Stimulated activated memory B cell treated with anti-CD40 and anti-IgM and Interleukin-4, amounts not matched to agents 10 μg/mL and 1 μg/mL and 100 μg/mL, for 72 hours (primary cell): ENCODE measurements around the gene PDYN.

Source experiments
- ATAC-seq: fragments of 150-1000 bp; cut with Tn5 transposase; 2 replicates; pipeline ENCODE4 v1.10.0; 2021
- H3K27ac Mint-ChIP-seq: one replicate; pipeline ENCODE4 v1.8.0; 2022; ENCODE audit warnings: mild to moderate bottlenecking, mixed read lengths
- H3K27me3 Mint-ChIP-seq: one replicate; pipeline ENCODE4 v1.8.0; 2022; ENCODE audit warnings: mixed read lengths
- H3K36me3 Mint-ChIP-seq: one replicate; pipeline ENCODE4 v1.8.0; 2022; ENCODE audit warnings: mixed read lengths
- H3K4me1 Mint-ChIP-seq: one replicate; pipeline ENCODE4 v1.8.0; 2022; ENCODE audit warnings: mixed read lengths
- H3K4me3 Mint-ChIP-seq: one replicate; pipeline ENCODE4 v1.8.0; 2022; ENCODE audit warnings: mild to moderate bottlenecking, moderate library complexity, mixed read lengths
- H3K9me3 Mint-ChIP-seq: one replicate; pipeline ENCODE4 v1.8.0; 2022; ENCODE audit warnings: mixed read lengths

The PDYN gene

DNA sequence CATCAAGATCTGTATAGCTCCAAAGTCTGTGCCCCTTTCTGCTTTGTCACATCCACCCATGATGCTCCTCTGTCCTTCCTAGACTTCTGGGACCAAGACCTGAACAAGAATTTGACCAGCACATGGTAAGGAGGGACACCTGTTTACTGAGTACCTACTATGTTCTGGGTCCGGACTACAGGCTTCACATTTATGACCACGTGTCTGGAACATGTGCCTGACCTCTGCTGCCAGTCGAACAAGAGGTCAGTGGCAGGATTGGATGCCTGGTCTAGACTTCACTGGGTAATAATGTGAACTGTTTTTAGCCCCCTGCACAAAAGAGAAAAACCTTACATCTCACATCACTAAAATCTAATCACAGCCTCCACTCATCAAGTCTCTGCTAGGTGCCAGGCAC, 7.3 kb upstream of the PDYN start:
- Mint-ChIP-seq H3K4me1 (no peaks in the 10 kb centered on the region), H3K27me3 (peaks cover 32% of the 10 kb centered on the region), H3K27ac (no peak overlapping the region), H3K36me3 (no peaks in the 10 kb centered on the region), H3K9me3 (no peaks in the 10 kb centered on the region), H3K4me3 (no peak overlapping the region)
- no peak for ATAC-seq

- H3K9me3 Mint-ChIP-seq = no peaks in the 10 kb centered on the region
- peaks cover 37% of the 10 kb centered on the region for H3K27me3 Mint-ChIP-seq
- H3K27ac Mint-ChIP-seq = no peak overlapping the region
- H3K4me1 Mint-ChIP-seq = no peaks in the 10 kb centered on the region
- H3K36me3 Mint-ChIP-seq = no peaks in the 10 kb centered on the region
- H3K4me3 Mint-ChIP-seq = no peak overlapping the region
- no peak for ATAC-seq
Observed at GRCh38 chr20:2000285-2000684, 6.4 kb upstream of the PDYN start.

DNA sequence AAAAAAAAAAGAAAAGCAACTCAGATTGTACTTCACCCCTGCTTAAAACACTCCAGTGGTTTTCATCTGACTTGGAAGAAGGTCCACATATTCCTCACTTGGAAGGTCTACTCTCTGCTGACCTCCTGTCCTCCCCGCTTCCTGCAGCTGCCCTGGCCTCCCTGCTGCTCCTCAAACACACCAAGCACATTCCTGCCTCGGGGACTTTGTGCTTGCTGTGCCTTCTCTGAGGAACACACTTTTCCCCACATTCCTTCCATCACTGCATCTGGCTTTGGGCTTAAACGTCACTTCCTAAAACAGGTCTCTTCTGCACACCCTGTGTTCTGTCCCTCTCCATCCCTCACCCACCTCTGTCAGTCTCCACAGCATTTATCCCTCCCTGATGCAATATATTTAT, 4.9 kb upstream of the PDYN start:
- no peak for ATAC-seq
- Mint-ChIP-seq H3K27ac (no peak overlapping the region), H3K4me3 (no peak overlapping the region), H3K4me1 (no peaks in the 10 kb centered on the region), H3K9me3 (no peaks in the 10 kb centered on the region), H3K36me3 (no peaks in the 10 kb centered on the region), H3K27me3 (peaks cover 48% of the 10 kb centered on the region)

GRCh38 chr20:1998193-1998520, 4.3 kb upstream of the PDYN start:
- ATAC-seq = no peak
- no peaks in the 10 kb centered on the region for H3K9me3 Mint-ChIP-seq
- peaks cover 54% of the 10 kb centered on the region for H3K27me3 Mint-ChIP-seq
- H3K36me3 Mint-ChIP-seq = no peaks in the 10 kb centered on the region
- no peak overlapping the region for H3K27ac Mint-ChIP-seq
- no peaks in the 10 kb centered on the region for H3K4me1 Mint-ChIP-seq
- no peak overlapping the region for H3K4me3 Mint-ChIP-seq

DNA sequence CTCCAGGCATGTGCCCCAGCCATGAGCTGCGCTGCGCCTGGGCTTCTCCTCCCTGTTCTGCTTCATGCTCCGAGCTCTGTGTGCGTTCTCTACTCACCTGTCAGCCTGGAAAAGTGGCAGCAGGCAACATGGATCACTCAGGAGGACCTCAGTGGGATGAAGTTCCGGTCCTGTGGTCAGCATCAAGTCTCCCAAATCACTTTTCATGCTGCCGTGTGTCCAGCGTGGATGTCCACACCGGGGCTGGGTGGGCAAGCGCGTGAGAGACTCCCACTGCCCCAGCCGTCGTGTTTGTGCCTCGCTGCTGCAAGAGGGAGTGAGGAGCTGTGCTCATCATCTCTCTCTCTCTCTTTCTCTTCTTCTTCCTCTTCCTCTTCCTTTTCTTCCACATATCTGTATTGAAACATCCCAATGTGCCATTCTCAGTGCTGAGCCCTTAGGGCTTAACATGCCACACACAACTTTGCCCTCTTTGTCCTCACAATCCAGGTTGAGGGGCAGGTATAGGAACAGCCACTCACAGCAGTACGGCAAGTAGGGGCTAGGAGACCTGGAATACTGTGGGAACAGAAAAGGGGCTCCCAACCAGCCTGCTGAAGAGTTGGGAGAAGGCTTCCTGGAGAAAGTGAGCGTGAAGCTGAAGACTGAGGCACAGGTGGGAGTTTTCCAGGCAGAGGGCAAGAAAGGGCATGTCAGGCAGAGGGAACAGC, 3.8 kb upstream of the PDYN start:
- no peak for ATAC-seq
- Mint-ChIP-seq H3K4me1 (no peaks in the 10 kb centered on the region), H3K4me3 (no peak overlapping the region), H3K9me3 (no peaks in the 10 kb centered on the region), H3K36me3 (no peaks in the 10 kb centered on the region), H3K27me3 (peaks cover 58% of the 10 kb centered on the region), H3K27ac (no peak overlapping the region)

DNA sequence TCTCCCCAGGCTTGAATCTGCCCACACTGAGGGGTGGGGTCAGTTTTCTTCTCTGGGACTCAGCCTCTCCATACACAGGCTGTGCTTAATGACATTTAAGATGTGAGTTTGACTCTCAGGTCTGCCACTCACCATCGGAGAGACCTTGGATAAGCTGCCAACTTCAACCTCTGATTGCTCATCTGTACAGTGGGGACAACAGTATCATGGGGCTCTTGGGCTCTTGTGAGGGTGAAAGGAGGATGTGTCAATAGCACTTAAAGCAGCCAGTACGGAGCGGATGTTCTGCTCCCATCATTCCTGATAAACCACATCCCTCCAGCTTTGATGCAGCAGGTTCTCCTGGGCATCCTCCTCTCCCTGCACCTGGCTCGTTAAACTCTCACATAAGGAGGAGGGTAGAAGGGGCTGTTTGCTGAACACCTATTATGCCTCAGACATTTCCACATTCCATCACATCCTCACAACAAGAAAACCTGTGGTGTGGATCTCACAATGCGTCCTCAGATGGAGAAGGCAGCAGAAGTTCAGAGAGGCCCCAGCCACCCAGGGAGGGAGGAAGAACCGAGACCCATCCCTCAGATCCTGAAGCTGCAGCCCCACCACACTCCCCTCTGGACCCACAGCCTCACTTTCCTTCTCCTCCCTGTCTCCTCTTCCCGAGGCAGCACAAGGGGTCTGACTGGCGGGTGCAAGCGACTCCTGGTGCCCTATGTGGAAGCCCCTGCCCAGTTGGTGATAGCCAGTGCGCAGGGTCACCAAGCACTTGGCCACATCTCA, 1.9 kb upstream of the PDYN start:
- H3K4me3 Mint-ChIP-seq = no peak overlapping the region
- H3K4me1 Mint-ChIP-seq = no peaks in the 10 kb centered on the region
- H3K36me3 Mint-ChIP-seq = no peaks in the 10 kb centered on the region
- no peaks in the 10 kb centered on the region for H3K9me3 Mint-ChIP-seq
- ATAC-seq = no peak
- H3K27ac Mint-ChIP-seq = no peak overlapping the region
- peaks cover 71% of the 10 kb centered on the region for H3K27me3 Mint-ChIP-seq

DNA sequence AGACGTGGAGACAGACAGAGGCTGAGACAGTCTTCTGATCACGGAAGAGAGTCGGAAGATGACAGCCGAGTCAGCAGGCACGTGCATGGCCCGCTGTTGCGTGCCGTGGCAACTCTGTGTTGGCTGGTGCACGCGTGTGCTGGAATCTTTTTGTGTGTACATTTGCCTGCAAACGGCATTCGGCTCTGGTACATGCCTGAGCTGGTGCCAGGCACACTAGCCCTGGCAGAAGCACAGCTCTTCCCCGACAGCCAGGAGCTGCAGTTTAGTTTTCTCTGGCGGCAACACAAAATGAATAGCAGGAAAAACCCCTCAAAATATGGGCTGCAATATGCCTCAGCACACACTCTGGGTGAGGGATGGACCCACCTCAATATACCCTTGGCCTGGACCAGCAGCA, 769 bp upstream of the PDYN start:
- ATAC-seq = no peak
- Mint-ChIP-seq H3K27ac (no peak overlapping the region), H3K27me3 (peaks cover 77% of the 10 kb centered on the region), H3K4me1 (no peaks in the 10 kb centered on the region), H3K4me3 (no peak overlapping the region), H3K36me3 (no peaks in the 10 kb centered on the region), H3K9me3 (no peaks in the 10 kb centered on the region)

GRCh38 chr20:1992359-1993110, 1.3 kb downstream of the PDYN start:
- Mint-ChIP-seq H3K4me3 (no peak overlapping the region), H3K27me3 (peaks cover 59% of the 10 kb centered on the region), H3K4me1 (no peaks in the 10 kb centered on the region), H3K9me3 (no peaks in the 10 kb centered on the region), H3K36me3 (no peaks in the 10 kb centered on the region), H3K27ac (no peak overlapping the region)
- no peak for ATAC-seq

GRCh38 chr20:1987826-1988225, 6.0 kb downstream of the PDYN start:
- Mint-ChIP-seq H3K36me3 (no peaks in the 10 kb centered on the region), H3K4me3 (no peak overlapping the region), H3K9me3 (no peaks in the 10 kb centered on the region), H3K4me1 (no peaks in the 10 kb centered on the region), H3K27ac (no peak overlapping the region), H3K27me3 (peaks cover 50% of the 10 kb centered on the region)
- ATAC-seq = no peak

DNA sequence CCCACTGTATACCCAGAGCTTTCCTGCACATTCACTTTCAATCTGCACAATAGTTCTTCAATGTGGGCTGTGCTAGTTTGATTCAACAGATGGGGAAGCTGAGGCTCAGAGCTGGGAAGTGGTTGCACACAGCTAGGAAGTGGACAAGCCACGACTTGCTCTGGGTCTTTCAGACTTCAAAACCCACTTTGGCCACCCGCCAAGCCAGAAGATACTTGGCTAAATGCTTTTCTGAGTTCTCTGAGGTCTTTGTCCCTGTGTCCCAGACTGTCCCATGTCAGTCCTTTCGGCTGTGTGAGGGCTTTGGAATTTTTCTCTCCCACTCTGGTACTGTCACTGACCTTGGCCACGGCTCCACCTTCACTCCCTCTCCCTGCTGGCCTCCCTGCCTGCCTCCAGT, 10.6 kb downstream of the PDYN start:
- H3K4me1 Mint-ChIP-seq = no peaks in the 10 kb centered on the region
- no peaks in the 10 kb centered on the region for H3K9me3 Mint-ChIP-seq
- no peak overlapping the region for H3K4me3 Mint-ChIP-seq
- H3K36me3 Mint-ChIP-seq = no peaks in the 10 kb centered on the region
- H3K27me3 Mint-ChIP-seq = peaks cover 42% of the 10 kb centered on the region
- ATAC-seq = no peak
- H3K27ac Mint-ChIP-seq = no peak overlapping the region

DNA sequence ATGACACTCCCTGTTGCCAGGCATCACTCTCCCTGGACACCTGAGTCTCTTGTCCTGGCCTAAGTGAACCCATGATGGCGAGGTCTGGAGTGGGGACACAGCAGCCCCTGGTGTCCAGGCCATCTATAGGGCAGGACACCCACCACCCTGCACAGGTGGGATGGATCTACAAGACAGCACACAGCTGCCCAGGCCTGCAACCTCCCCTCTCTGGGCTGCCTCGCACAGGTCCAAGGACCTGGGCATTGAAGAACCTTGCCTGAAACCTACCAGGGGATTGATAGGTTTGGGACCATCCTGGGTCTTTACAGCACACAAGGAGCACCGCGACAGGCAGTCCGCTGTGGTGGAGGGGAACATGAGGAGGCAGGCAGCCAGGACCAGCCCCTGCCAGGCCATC, 11.2 kb downstream of the PDYN start:
- no peaks in the 10 kb centered on the region for H3K9me3 Mint-ChIP-seq
- no peak overlapping the region for H3K4me3 Mint-ChIP-seq
- H3K4me1 Mint-ChIP-seq = no peaks in the 10 kb centered on the region
- H3K27ac Mint-ChIP-seq = no peak overlapping the region
- no peak for ATAC-seq
- H3K36me3 Mint-ChIP-seq = no peaks in the 10 kb centered on the region
- H3K27me3 Mint-ChIP-seq = peaks cover 42% of the 10 kb centered on the region

GRCh38 chr20:1979106-1979778, 14.6 kb downstream of the PDYN start:
- Mint-ChIP-seq H3K27me3 (peaks cover 26% of the 10 kb centered on the region), H3K36me3 (no peaks in the 10 kb centered on the region)

DNA sequence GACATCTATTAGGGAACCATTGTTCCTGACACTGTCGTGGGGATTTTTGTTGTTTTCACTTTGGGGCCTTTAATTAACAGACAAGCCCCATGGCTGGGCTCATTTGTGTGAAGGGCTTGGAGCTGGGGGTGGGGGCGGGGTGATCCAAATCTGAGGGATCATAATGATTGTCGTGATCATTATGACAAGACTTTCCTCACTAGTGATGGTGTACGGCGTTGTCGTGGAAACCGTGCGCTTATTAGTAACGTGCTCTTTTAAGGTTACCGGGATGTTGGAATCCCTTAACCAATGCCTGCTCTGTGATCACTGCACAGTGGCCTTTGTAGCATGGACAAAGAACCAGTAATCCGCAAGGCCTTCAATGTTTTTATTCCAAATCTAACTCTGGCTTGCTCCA, 18.6 kb downstream of the PDYN start:
- no peak for ATAC-seq
- Mint-ChIP-seq H3K9me3 (no peaks in the 10 kb centered on the region), H3K4me3 (no peak overlapping the region), H3K27ac (no peak overlapping the region), H3K4me1 (no peaks in the 10 kb centered on the region), H3K36me3 (no peaks in the 10 kb centered on the region), H3K27me3 (peaks cover 21% of the 10 kb centered on the region)

More at GRCh38 chr20:1979106-1979778, 14.6 kb downstream of the PDYN start:
- H3K4me3 Mint-ChIP-seq = no peak overlapping the region
- H3K27ac Mint-ChIP-seq = no peak overlapping the region
- no peaks in the 10 kb centered on the region for H3K9me3 Mint-ChIP-seq
- no peaks in the 10 kb centered on the region for H3K4me1 Mint-ChIP-seq
- ATAC-seq = no peak

DNA sequence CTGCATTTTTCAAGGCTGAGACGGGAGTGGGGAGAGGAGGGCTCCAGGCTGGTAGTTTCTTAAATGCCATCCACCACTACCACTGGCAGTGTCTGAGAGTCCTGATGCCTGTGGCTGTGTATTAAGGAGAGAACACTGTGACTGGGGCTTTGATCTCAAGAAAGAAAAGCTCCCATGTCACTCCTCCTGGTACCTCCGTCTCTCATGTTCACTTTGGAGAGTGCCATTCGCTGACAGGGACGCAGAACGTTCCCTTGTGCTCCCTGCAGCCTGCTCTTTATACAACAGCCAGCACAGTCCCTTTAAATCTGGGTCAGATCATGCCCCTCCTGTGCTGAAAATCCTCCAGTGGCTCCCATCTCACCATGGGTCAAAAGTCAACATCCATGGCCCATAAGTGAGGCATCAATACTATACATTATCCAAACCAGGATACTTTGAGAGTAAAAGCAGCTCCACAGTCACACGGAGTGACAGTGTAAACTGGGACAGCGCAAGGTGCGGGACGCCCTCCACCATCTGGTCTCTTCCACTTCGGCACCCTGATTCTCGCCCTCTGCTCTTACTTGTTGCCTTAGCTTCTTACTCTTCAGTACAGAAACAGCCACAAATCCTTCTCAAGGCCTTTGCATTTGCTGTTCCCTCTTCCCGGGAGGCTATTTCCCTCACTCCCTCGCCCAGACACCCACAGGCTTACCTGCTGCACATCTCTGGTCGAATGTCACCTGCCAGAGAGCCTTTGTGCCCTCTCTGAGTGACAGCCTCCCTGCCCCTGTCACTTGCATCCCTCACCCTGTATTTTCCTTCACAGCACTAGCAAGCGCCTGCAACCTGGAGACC, 20.0 kb downstream of the PDYN start:
- Mint-ChIP-seq H3K9me3 (no peaks in the 10 kb centered on the region), H3K4me3 (no peak overlapping the region), H3K4me1 (no peaks in the 10 kb centered on the region), H3K27ac (no peak overlapping the region), H3K27me3 (peaks cover 19% of the 10 kb centered on the region), H3K36me3 (no peaks in the 10 kb centered on the region)
- ATAC-seq = no peak
